HEK293 (cell line): ENCODE data around the gene LCN1.
A peak's percentile ranks its signal among the peaks of the same experiment; 100 is the strongest.

Experiments used
- CTCF ChIA-PET: fragments of 350-600 bp; formaldehyde crosslinking; extraction: SDS; loops from one replicate; lab custom pipeline; 2021; ENCODE audit warnings: antibody characterized with exemption; lab: Yijun Ruan, JAX
- POLR2A ChIA-PET: fragments of 300-600 bp; formaldehyde crosslinking; extraction: SDS; loops from one replicate; lab custom pipeline; 2020; ENCODE audit warnings: antibody characterized with exemption, inconsistent platforms; lab: Yijun Ruan, JAX
- H3K27ac ChIP-seq: fragments of 200-500 bp; sonication (Bioruptor generic); 2 replicates; pipeline ENCODE4 v1.5.1; 2014; ENCODE audit warnings: low read depth, low read length, control low read depth, inconsistent platforms; ENCODE audit errors: extremely low read depth
- H3K36me3 ChIP-seq, 2 experiments: fragments of 200-500 bp in 1 of 2; sonication (Bioruptor generic) in 1 of 2; 1 replicate in 1 of 2; 2 replicates in 1 of 2; pipeline ENCODE4 v1.5.1; 2014 to 2017; ENCODE audit warnings: inconsistent platforms in 2 of 2, low read length in 2 of 2; ENCODE audit not compliant: control insufficient read depth in 2 of 2, insufficient read depth in 1 of 2
- H3K4me1 ChIP-seq: fragments of 200-500 bp; sonication (Bioruptor generic); 2 replicates; pipeline ENCODE4 v1.5.1; 2014; ENCODE audit warnings: mild to moderate bottlenecking, low read length, inconsistent platforms; ENCODE audit not compliant: control insufficient read depth, insufficient read depth
- H3K4me3 ChIP-seq: 2 replicates; pipeline ENCODE4 v1.5.1; 2011; ENCODE audit warnings: low read depth, mild to moderate bottlenecking, control low read depth, low read length, moderate library complexity
- H3K9me3 ChIP-seq: fragments of 200-500 bp; sonication (Bioruptor generic); 2 replicates; pipeline ENCODE4 v1.5.1; 2014; ENCODE audit warnings: low read depth, low read length, inconsistent platforms; ENCODE audit not compliant: control insufficient read depth, insufficient read depth
- KLF17 ChIP-seq: fragments of 450-650 bp; formaldehyde crosslinking; IDR thresholded peaks from 2 replicates; pipeline ENCODE4 v1.5.1; 2016; ENCODE audit warnings: missing biosample characterization, missing genetic modification characterization
- RBAK ChIP-seq: fragments of 450-650 bp; formaldehyde crosslinking; IDR thresholded peaks from 2 replicates; pipeline ENCODE4 v1.5.1; 2016; ENCODE audit warnings: missing biosample characterization, missing genetic modification characterization
- SCRT1 ChIP-seq: fragments of 450-650 bp; formaldehyde crosslinking; IDR thresholded peaks from 2 replicates; pipeline ENCODE4 v1.5.1; 2016; ENCODE audit warnings: missing biosample characterization, missing genetic modification characterization, borderline replicate concordance
- SETDB1 ChIP-seq: IDR thresholded peaks from one replicate; pipeline ENCODE4 v1.6.1; 2017; ENCODE audit warnings: mild to moderate bottlenecking, low read length, moderate library complexity, mixed read lengths; ENCODE audit not compliant: insufficient read length
- SP2 ChIP-seq: fragments of 450-650 bp; formaldehyde crosslinking; IDR thresholded peaks from 2 replicates; pipeline ENCODE4 v1.5.1; 2016; ENCODE audit warnings: missing biosample characterization, missing genetic modification characterization
- SP7 ChIP-seq: fragments of 450-650 bp; formaldehyde crosslinking; IDR thresholded peaks from 2 replicates; pipeline ENCODE4 v1.5.1; 2016; ENCODE audit warnings: missing biosample characterization, missing genetic modification characterization
- ZFHX2 ChIP-seq: fragments of 450-650 bp; formaldehyde crosslinking; conservative IDR thresholded peaks from 2 replicates; pipeline ENCODE4 v1.5.1; 2016; ENCODE audit warnings: missing biosample characterization, missing genetic modification characterization
- ZNF211 ChIP-seq: fragments of 450-650 bp; formaldehyde crosslinking; IDR thresholded peaks from 2 replicates; pipeline ENCODE4 v1.5.1; 2016; ENCODE audit warnings: low read depth, missing biosample characterization, missing genetic modification characterization
- ZNF274 ChIP-seq, 2 experiments: fragments of 200-500 bp in 1 of 2; fragments of 450-650 bp in 1 of 2; sonication (Bioruptor generic) in 1 of 2; formaldehyde crosslinking in 1 of 2; IDR thresholded peaks; 2 replicates each; pipeline versions ENCODE4 v1.5.1 to v1.6.1; 2014 to 2016; ENCODE audit warnings: borderline replicate concordance in 1 of 2, inconsistent platforms in 1 of 2, low read length in 1 of 2, missing biosample characterization in 1 of 2, missing genetic modification characterization in 1 of 2
- ZNF335 ChIP-seq: fragments of 450-650 bp; formaldehyde crosslinking; conservative IDR thresholded peaks from 2 replicates; pipeline ENCODE4 v1.5.1; 2016; ENCODE audit warnings: missing biosample characterization, missing genetic modification characterization
- ZNF433 ChIP-seq: fragments of 450-650 bp; formaldehyde crosslinking; IDR thresholded peaks from 2 replicates; pipeline ENCODE4 v1.5.1; 2016; ENCODE audit warnings: missing biosample characterization, missing genetic modification characterization, low read depth
- ZNF473 ChIP-seq: fragments of 450-650 bp; formaldehyde crosslinking; IDR thresholded peaks from 2 replicates; pipeline ENCODE4 v1.5.1; 2017; ENCODE audit warnings: missing biosample characterization, missing genetic modification characterization
- ZNF561 ChIP-seq: fragments of 450-650 bp; IDR thresholded peaks from 2 replicates; pipeline ENCODE4 v1.5.1; 2018; ENCODE audit warnings: missing biosample characterization, missing genetic modification characterization, borderline replicate concordance
- ZNF600 ChIP-seq: fragments of 450-650 bp; formaldehyde crosslinking; IDR thresholded peaks from 2 replicates; pipeline ENCODE4 v1.5.1; 2016; ENCODE audit warnings: missing biosample characterization, missing genetic modification characterization
- ZNF629 ChIP-seq: fragments of 450-650 bp; formaldehyde crosslinking; IDR thresholded peaks from 2 replicates; pipeline ENCODE4 v1.5.1; 2017; ENCODE audit warnings: missing biosample characterization, missing genetic modification characterization
- ZNF747 ChIP-seq: fragments of 450-650 bp; formaldehyde crosslinking; IDR thresholded peaks from 2 replicates; pipeline ENCODE4 v1.5.1; 2016; ENCODE audit warnings: missing biosample characterization, missing genetic modification characterization
- ZXDB ChIP-seq: fragments of 450-650 bp; formaldehyde crosslinking; IDR thresholded peaks from 2 replicates; pipeline ENCODE4 v1.5.1; 2016; ENCODE audit warnings: missing biosample characterization, missing genetic modification characterization
- TF ChIP-seq, protein P1 (sequence below): fragments of 450-650 bp; formaldehyde crosslinking; IDR thresholded peaks from 2 replicates; pipeline ENCODE4 v1.5.0; 2017; ENCODE audit warnings: missing biosample characterization, missing genetic modification characterization, borderline replicate concordance
- TF ChIP-seq, protein P2 (sequence below): fragments of 450-650 bp; formaldehyde crosslinking; IDR thresholded peaks from 2 replicates; pipeline ENCODE4; 2016; ENCODE audit warnings: missing biosample characterization, missing genetic modification characterization

Gene LCN1

DNA sequence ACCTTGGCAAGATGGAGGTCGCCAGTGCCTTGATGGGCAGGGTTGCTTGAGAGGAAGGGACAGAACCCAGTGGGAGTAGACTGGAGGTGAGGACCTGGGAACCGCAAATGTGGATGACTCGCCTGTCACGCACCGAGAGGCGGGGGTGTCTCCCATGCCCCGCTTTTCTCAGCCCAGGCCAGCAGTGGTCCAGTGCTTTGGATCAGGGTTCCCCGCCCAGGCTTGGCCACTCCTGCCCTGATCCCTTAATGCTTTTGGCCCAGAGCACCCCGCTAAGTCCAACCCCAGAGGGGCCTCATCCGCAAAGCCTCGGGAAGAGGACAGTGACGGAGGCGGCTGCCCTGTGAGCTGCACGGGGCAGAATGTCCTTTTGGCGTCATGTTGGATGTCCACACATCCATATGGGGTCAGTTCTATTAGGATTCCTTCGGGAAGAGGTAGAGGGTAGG lies 18.3 kb upstream of the LCN1 start:
- TF ChIP-seq ZNF629 (tag by site-specific recombination) (no peak), RBAK (no peak)
- ChIA-PET POLR2A (no interaction called here), CTCF (interaction anchor here (0.9 kb wide), 1 partner anchor 91 kb away, joined by 3 read pairs; no protein-coding TSS in a partner anchor)
- no peaks in the 10 kb centered on the region for H3K9me3 ChIP-seq
- H3K27ac ChIP-seq, result no peak overlapping the region
- H3K4me3 ChIP-seq, result no peak overlapping the region
- H3K4me1 ChIP-seq, result peaks cover 3% of the 10 kb centered on the region; the same call in 1 of the 2 replicates
- H3K36me3 ChIP-seq, result peaks cover 0 to 38% of the 10 kb centered on the region in 2 experiments; a peak in 2 of 3 replicates

DNA sequence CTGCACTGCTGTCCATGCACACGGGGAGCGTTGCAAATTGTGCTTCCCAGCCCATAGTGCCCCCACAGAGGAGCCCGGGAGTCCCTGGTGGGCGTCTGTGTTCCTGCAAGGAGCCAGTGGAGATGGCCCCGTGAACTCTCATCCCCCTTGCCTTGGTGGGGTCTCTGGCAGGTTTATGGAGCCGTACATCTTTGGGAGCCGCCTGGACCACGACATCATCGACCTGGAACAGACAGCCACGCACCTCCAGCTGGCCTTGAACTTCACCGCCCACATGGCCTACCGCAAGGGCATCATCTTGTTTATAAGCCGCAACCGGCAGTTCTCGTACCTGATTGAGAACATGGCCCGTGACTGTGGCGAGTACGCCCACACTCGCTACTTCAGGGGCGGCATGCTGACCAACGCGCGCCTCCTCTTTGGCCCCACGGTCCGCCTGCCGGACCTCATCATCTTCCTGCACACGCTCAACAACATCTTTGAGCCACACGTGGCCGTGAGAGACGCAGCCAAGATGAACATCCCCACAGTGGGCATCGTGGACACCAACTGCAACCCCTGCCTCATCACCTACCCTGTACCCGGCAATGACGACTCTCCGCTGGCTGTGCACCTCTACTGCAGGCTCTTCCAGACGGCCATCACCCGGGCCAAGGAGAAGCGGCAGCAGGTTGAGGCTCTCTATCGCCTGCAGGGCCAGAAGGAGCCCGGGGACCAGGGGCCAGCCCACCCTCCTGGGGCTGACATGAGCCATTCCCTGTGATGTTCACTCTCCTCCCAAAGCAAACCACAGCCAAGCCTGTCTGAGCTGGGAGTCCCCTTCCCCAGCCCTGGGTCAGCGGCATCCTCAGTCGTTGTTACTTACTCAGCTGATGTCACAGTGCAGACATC lies 17.6 kb upstream of the LCN1 start:
- Histone ChIP-seq H3K36me3 (peaks cover 0 to 38% of the 10 kb centered on the region in 2 experiments; a peak in 2 of 3 replicates), H3K4me1 (peaks cover 3% of the 10 kb centered on the region; the same call in 1 of the 2 replicates), H3K27ac (no peak overlapping the region), H3K9me3 (no peaks in the 10 kb centered on the region), H3K4me3 (no peak overlapping the region)
- POLR2A ChIA-PET, result interaction anchor here (1.2 kb wide), 1 partner anchor 23 kb away, joined by 3 read pairs; no protein-coding TSS in a partner anchor
- no peak for TF ChIP-seq ZNF433 (tag by site-specific recombination)
- TF ChIP-seq ZFHX2 (tag by site-specific recombination), result peak; percentile 40; the same call in 1 of the 2 replicates
- CTCF ChIA-PET, result interaction anchor here (0.6 to 2.5 kb wide), 14 partner anchors 9 to 359 kb away, joined by 3 to 11 read pairs (median 3); partner anchors contain the start of gene PAEP

- ChIA-PET CTCF (interaction anchor here (0.5 to 2.5 kb wide), 34 partner anchors 10 to 463 kb away, joined by 3 to 11 read pairs (median 3); partner anchors contain the start of genes PAEP and PPP1R26), POLR2A (interaction anchor here (1.0 to 1.9 kb wide), 4 partner anchors 22 to 859 kb away, joined by 3 to 6 read pairs (median 3); partner anchors contain the start of gene DNLZ)
- Histone ChIP-seq H3K9me3 (no peaks in the 10 kb centered on the region), H3K4me3 (no peak overlapping the region), H3K4me1 (peaks cover 3% of the 10 kb centered on the region; the same call in 1 of the 2 replicates), H3K27ac (no peak overlapping the region), H3K36me3 (peaks cover 0 to 38% of the 10 kb centered on the region in 2 experiments; a peak in 2 of 3 replicates)
- TF ChIP-seq, protein P1, sequence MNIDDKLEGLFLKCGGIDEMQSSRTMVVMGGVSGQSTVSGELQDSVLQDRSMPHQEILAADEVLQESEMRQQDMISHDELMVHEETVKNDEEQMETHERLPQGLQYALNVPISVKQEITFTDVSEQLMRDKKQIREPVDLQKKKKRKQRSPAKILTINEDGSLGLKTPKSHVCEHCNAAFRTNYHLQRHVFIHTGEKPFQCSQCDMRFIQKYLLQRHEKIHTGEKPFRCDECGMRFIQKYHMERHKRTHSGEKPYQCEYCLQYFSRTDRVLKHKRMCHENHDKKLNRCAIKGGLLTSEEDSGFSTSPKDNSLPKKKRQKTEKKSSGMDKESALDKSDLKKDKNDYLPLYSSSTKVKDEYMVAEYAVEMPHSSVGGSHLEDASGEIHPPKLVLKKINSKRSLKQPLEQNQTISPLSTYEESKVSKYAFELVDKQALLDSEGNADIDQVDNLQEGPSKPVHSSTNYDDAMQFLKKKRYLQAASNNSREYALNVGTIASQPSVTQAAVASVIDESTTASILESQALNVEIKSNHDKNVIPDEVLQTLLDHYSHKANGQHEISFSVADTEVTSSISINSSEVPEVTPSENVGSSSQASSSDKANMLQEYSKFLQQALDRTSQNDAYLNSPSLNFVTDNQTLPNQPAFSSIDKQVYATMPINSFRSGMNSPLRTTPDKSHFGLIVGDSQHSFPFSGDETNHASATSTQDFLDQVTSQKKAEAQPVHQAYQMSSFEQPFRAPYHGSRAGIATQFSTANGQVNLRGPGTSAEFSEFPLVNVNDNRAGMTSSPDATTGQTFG (tag by site-specific recombination), result no peak
- no peak for TF ChIP-seq SETDB1
- no peak for TF ChIP-seq KLF17 (tag by site-specific recombination)
- TF ChIP-seq ZNF600 (tag by site-specific recombination), result peak; percentile 84
- TF ChIP-seq ZNF274 (IDR thresholded peaks at IDR 0.05; ENCODE audit: low read length), result no peak
- TF ChIP-seq ZNF274 (tag by site-specific recombination; IDR thresholded peaks at IDR 0.05; ENCODE audit: borderline replicate concordance), result no peak
- TF ChIP-seq SCRT1 (tag by site-specific recombination), result no peak
- TF ChIP-seq SP2, result no peak
- TF ChIP-seq ZNF747 (tag by site-specific recombination), result no peak
- TF ChIP-seq ZXDB, result no peak
- no peak for TF ChIP-seq ZNF561 (tag by site-specific recombination)
- TF ChIP-seq, protein P2, sequence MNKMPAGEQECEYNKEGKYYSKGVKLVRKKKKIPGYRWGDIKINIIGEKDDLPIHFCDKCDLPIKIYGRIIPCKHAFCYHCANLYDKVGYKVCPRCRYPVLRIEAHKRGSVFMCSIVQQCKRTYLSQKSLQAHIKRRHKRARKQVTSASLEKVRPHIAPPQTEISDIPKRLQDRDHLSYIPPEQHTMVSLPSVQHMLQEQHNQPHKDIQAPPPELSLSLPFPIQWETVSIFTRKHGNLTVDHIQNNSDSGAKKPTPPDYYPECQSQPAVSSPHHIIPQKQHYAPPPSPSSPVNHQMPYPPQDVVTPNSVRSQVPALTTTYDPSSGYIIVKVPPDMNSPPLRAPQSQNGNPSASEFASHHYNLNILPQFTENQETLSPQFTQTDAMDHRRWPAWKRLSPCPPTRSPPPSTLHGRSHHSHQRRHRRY (tag by site-specific recombination), result no peak
- TF ChIP-seq ZNF629 (tag by site-specific recombination), result 0 out of 2 replicates have a peak, but pooled peaks have one; percentile 37
- no peak for TF ChIP-seq ZNF211
- peak; percentile 58 for TF ChIP-seq ZNF335 (tag by site-specific recombination)
- TF ChIP-seq ZNF473 (tag by site-specific recombination), result no peak
- TF ChIP-seq SP7 (tag by site-specific recombination), result 0 out of 2 replicates have a peak, but pooled peaks have one; percentile 9
These were observed 16.7 kb upstream of the LCN1 start for GRCh38 chr9:135504262-135505243.
